GM18519 (cell line): Measurements from ENCODE around the gene MRPS25.

Source experiments
- ATAC-seq: cut with Tn5 transposase; IDR thresholded peaks from one replicate; pipeline ENCODE4 v1.9.1; 2021; ENCODE audit warnings: mild to moderate bottlenecking, moderate library complexity; ENCODE audit not compliant: unreplicated experiment, low FRiP score

MRPS25 gene

GRCh38 chr3:15064835-15065549 lies at the start of gene MRPS25:
TSS of gene MRPS25 (minus strand) at chr3:15065315. CDS start at chr3:15065194, 121 bp downstream.
- peak; percentile 93 for ATAC-seq

GRCh38 chr3:15113884-15114283 lies 48.8 kb upstream of the MRPS25 start:
- ATAC-seq: no peak

- no peak for ATAC-seq
Observed at GRCh38 chr3:15113471-15113870, 48.4 kb upstream of the MRPS25 start.

GRCh38 chr3:15112011-15112410 lies 46.9 kb upstream of the MRPS25 start:
- ATAC-seq: no peak

- no peak for ATAC-seq
Observed at GRCh38 chr3:15110206-15110605, 45.1 kb upstream of the MRPS25 start.

GRCh38 chr3:15108869-15109268 lies 43.8 kb upstream of the MRPS25 start:
- no peak for ATAC-seq

GRCh38 chr3:15108082-15108545 lies 43.0 kb upstream of the MRPS25 start:
- peak; percentile 51 for ATAC-seq

- ATAC-seq: no peak
Observed at GRCh38 chr3:15107075-15107947, 42.2 kb upstream of the MRPS25 start.

- no peak for ATAC-seq
Observed at GRCh38 chr3:15102836-15103235, 37.7 kb upstream of the MRPS25 start.

GRCh38 chr3:15102256-15102655 lies 37.1 kb upstream of the MRPS25 start:
- ATAC-seq: no peak

- peak; percentile 1 for ATAC-seq
Observed at GRCh38 chr3:15099364-15100098, 34.4 kb upstream of the MRPS25 start.

GRCh38 chr3:15098503-15099363 lies 33.6 kb upstream of the MRPS25 start, which contains the start of gene RBSN:
TSS of gene RBSN (minus strand) at chr3:15099148. CDS start at chr3:15096120, 3,028 bp downstream.
- peak; percentile 79 for ATAC-seq

GRCh38 chr3:15097891-15098290 lies 32.8 kb upstream of the MRPS25 start:
- ATAC-seq: no peak

- ATAC-seq: no peak
Observed at GRCh38 chr3:15096046-15096445, 30.9 kb upstream of the MRPS25 start.

- ATAC-seq: no peak
Observed at GRCh38 chr3:15094187-15094875, 29.2 kb upstream of the MRPS25 start.

- ATAC-seq: no peak
Observed at GRCh38 chr3:15092686-15093085, 27.6 kb upstream of the MRPS25 start.

- no peak for ATAC-seq
Observed at GRCh38 chr3:15091575-15091974, 26.5 kb upstream of the MRPS25 start.

GRCh38 chr3:15089201-15089600 lies 24.1 kb upstream of the MRPS25 start:
- ATAC-seq: no peak

GRCh38 chr3:15086699-15087098 lies 21.6 kb upstream of the MRPS25 start:
- no peak for ATAC-seq
